ENCODE data around the gene CEMIP2.
"Not testable (repeated sequence)": the region's sequence is repeated elsewhere in the genome, so short reads cannot be mapped to it uniquely, and the experiment has no call there.

The CEMIP2 gene, protein sequence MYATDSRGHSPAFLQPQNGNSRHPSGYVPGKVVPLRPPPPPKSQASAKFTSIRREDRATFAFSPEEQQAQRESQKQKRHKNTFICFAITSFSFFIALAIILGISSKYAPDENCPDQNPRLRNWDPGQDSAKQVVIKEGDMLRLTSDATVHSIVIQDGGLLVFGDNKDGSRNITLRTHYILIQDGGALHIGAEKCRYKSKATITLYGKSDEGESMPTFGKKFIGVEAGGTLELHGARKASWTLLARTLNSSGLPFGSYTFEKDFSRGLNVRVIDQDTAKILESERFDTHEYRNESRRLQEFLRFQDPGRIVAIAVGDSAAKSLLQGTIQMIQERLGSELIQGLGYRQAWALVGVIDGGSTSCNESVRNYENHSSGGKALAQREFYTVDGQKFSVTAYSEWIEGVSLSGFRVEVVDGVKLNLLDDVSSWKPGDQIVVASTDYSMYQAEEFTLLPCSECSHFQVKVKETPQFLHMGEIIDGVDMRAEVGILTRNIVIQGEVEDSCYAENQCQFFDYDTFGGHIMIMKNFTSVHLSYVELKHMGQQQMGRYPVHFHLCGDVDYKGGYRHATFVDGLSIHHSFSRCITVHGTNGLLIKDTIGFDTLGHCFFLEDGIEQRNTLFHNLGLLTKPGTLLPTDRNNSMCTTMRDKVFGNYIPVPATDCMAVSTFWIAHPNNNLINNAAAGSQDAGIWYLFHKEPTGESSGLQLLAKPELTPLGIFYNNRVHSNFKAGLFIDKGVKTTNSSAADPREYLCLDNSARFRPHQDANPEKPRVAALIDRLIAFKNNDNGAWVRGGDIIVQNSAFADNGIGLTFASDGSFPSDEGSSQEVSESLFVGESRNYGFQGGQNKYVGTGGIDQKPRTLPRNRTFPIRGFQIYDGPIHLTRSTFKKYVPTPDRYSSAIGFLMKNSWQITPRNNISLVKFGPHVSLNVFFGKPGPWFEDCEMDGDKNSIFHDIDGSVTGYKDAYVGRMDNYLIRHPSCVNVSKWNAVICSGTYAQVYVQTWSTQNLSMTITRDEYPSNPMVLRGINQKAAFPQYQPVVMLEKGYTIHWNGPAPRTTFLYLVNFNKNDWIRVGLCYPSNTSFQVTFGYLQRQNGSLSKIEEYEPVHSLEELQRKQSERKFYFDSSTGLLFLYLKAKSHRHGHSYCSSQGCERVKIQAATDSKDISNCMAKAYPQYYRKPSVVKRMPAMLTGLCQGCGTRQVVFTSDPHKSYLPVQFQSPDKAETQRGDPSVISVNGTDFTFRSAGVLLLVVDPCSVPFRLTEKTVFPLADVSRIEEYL (N-terminal part only)

DNA sequence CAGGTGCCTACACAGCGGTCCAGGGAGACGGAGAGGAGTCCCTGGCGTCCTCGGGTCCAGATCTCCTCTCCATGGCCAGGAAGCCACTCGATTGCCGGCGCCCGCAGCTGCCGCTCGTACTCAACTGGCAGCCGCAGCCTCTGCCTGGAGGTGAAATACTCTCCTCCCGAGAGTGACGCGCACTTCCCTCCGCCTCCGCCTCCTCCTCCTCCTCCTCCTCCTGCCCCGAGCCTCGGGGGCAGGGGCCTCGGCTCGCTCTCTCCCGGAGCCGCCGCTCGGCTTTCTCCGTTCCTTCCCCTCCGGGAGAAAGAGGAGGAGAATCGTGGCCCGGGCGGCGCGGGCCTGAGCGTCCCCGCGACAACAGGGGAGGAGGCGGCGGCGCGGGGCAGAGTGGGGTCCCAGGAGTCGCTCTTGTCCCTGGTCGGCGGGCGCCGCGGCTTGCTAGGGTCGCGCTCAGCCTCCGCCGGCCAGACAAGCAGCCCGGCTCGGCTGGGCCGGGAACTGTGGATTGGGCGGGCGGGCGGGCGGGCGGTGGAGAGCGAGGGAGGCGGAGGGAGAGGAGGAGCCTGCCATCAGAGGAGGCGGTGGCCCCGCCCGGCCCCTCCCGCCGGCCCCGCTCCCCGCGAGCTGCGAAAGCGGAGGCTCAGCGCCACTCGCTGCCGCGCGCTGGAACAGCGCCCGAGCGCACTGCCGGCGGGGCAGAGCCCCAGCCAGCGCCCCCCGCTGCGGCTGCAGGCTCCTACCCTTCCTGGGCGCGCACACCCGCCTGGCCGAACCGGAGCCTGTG lies at the start of gene CEMIP2:
Gene CEMIP2, minus strand, starts transcription at position 126 of the 787 bp plus-strand sequence. CDS start 18,140 bp downstream, outside the sequence.
- DNase-seq (ENCODE audit: low spot score) = peak; percentile 94

DNA sequence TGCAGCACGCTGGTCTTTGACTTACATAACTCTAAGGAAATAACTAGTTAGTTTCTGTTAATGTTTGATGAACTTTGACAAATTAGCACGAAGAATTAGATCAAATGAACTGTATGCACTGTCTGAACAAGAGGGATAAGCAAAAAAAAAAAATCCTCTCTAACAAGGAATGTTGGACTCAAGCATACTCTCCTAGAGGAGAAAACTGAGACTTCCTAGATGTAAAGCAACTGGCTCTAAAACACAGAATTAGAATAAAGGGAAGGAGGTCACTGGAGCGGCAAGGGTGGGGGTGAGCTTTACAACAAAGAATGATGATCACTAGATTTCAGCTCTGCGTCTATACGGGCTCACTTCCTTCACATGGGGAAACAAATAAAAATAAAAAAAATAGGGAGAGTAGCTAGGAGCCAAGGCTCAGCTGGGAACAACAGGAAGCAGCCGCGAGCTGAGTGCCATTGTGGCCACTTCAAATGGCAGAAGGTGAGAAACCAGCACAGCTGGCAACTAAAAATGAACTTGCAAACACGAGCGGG lies 48.7 kb upstream of the CEMIP2 start:
- DNase-seq (ENCODE audit: low spot score) = no peak

- no peak for DNase-seq (ENCODE audit: low spot score)
Observed at GRCh38 chr9:71814815-71815214, 46.5 kb upstream of the CEMIP2 start.

- DNase-seq (ENCODE audit: low spot score) = no peak
Observed at GRCh38 chr9:71814226-71814625, 45.9 kb upstream of the CEMIP2 start.

GRCh38 chr9:71812385-71812784 lies 44.1 kb upstream of the CEMIP2 start:
- no peak for DNase-seq (ENCODE audit: low spot score)

GRCh38 chr9:71808068-71808467 lies 39.8 kb upstream of the CEMIP2 start:
- no peak for DNase-seq (ENCODE audit: low spot score)

DNA sequence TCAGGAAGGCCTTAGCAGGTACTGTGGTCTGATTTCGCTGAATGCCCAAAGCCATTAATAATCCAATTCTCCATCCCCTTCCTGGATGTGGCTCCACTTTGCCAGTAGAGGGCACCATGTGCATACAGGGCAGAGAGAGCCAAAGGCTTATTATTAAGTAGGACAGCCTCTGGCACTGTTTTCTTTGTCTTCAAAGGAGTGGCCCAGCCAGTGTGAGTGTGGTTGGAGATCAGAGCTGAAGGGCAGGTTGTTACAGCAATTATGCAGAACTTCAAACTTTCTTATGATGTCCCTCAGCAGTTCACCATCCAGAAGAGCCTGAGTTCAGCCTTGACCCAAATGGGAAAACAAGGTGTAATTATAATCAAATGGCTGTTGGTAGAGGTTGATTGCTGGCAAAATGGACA lies 38.6 kb upstream of the CEMIP2 start:
- DNase-seq (ENCODE audit: low spot score) = peak; percentile 60

DNA sequence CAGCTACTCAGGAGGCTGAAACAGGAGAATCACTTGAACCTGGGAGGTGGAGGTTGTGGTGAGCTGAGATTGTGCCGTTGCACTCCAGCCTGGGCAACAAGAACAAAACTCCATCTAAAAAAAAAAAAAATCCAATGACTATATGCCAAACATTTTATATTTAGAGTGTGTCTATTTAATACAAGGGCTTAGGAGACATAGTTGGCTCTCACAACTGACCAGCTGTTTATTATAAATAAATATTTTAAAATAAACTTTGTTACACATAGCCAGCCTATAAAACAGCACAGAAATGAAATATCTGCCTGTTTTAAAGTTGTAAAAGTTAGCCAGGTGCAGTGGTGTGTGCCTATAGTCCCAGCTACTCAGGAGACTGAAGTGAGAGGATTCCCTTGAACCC lies 36.8 kb upstream of the CEMIP2 start:
- not testable (repeated sequence) for DNase-seq (ENCODE audit: low spot score)

DNA sequence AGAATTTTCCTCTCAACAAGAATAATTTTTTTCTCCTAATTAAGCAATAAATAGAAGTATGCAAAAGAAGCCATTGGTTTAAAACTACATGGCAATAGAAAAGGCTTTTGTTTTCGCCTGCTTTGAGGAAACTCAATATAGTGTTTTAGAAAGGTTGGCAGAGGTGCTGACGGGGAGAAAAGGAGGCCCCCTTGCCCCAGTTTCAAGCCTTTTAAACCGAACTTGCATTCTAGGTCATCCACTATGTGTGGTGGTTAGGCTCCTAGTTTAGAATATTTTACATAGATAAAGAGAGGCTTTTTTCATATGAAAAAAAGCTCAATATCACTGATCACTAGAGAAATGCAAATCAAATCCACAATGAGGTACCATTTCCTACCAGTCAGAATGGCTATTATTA lies 33.5 kb upstream of the CEMIP2 start:
- no peak for DNase-seq (ENCODE audit: low spot score)

DNA sequence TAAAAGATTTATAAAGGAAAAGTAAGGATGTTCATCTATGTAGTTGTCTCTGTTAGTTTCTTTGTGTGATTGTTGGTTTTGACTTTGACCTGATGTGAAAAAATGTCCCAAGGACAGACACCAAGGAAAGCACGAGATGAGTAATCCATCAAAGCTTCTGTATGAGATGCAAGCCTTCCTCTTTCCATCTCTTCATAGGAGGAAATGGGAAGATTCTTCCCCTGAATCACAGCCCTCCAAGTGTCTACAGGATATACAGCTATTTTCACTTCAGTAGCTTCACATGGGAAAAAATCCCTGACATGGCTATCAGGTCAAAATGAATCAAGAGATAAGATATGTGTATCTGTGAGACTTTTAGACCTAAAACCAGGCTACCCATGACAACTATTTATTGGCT lies 29.0 kb upstream of the CEMIP2 start:
- DNase-seq (ENCODE audit: low spot score) = no peak

DNA sequence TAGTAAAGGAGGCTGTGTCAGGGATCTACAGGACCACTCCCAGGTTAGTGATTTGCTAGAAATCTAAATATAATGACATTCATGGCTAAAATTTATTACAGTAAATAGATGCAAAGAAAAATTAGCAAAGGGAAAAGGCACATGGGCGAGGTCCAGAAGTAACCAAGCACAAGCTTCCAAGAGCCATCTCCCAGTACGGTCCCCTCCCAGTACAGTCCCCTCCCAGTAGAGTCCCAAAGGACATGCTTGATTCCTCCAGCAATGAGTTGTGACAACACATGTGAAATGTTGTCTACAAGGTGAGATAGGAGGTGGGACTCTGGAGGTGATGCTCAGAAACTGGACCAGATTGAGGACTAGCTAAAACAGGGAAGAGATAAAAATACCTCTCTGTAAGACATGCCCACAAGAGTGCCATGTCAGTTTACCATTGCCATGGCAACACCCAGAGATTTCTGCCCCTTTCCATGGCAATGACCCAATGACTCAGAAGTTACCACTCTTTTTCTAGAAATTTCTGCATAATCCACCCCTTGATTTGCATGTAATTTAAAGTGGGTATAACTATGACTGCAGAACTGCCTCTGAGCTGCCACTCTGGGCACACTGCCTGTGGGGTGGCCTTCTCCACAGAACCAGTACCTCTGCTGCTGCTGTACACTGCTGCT lies 27.9 kb upstream of the CEMIP2 start:
- no peak for DNase-seq (ENCODE audit: low spot score)

DNA sequence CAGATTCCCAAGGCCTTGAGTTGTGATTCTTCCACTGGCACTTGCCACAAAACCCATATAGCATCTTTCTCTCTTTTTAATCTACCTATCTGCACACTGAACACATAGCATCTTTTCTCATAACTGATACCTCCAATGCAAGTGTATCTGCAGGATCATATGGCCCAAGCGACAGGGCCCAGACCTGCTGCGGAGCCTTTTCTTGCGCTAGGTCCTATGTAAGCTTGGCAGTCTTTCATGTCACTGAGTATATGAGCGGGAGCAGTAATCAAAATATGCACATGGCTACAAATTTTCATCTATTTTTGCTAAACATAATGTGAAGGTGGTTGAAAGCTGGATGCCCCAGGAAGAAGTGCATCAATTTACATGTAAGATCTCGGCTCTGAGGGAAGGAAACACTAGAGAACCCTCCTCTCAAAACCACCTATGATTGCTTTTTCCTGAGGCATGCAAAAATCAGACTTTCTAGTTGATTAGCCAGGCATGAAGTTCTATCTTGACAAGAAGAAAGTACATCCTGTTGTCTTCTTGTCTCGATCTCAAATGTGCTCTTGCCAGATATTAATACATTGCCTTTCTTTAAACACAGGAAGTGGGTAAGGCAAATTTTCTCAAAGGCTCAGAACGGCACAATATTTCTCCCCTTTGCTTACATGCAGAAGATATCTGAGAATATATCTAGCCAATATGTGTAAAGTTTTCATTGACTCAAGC lies 26.9 kb upstream of the CEMIP2 start:
- no peak for DNase-seq (ENCODE audit: low spot score)

GRCh38 chr9:71793386-71794105 lies 25.2 kb upstream of the CEMIP2 start:
- DNase-seq (ENCODE audit: low spot score) = peak; percentile 52

DNA sequence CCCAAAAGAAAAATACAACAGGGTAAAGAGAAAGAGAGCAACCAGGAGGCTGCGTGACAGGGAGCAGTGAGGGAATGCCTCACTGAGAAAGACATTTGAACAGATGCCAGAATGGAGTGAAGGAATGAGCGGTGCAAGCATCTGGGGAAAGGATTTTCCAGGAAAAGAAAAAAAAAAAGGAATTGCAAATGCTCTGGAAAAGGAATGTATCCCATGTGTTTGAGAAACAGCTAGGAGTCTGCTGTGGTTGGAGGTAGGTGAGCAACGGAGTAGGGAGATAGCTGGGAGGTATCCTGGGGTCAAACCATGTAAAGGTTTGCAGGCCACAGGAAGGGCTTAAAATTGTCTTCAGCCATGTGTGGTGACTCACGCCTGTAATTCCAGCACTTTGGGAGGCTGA lies 23.6 kb upstream of the CEMIP2 start:
- no peak for DNase-seq (ENCODE audit: low spot score)

DNA sequence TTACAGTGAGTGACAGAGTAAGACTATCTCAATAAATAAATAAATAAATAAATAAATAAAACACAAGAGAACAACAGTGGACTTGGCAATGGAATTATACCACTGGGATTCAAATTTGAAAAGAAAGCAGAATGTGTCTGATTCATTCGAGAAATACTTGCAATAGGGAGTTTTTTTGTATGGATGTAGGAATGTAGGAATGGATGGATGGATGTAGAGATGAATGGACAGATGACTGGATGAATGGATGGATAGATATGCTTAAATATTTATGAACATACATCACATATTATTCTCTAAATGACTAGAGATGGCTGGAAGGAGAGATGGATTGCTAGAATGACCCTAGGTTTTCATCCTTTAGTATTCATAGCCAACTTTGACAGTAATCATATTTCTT lies 22.0 kb upstream of the CEMIP2 start:
- no peak for DNase-seq (ENCODE audit: low spot score)

- no peak for DNase-seq (ENCODE audit: low spot score)
Observed at GRCh38 chr9:71783120-71783523, 14.8 kb upstream of the CEMIP2 start.

DNA sequence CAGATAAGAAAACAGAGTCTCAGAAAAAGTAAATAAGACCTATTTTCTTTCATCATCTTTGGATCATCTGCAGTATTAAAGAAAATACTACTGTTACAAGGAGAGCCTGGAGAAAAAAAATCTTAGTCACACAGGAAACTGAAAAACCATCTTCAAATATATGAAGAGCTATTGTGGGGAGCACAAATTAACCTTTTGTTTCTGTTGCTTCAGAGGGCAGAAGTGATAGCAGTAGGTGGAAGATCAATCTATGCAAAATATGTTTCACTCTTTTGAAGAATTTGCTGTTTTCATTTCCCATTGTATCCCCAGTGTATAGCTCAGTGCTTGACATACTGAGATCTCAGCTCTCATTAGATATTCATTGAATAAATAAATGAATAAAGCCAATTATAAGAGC lies 13.1 kb upstream of the CEMIP2 start:
- DNase-seq (ENCODE audit: low spot score) = no peak

DNA sequence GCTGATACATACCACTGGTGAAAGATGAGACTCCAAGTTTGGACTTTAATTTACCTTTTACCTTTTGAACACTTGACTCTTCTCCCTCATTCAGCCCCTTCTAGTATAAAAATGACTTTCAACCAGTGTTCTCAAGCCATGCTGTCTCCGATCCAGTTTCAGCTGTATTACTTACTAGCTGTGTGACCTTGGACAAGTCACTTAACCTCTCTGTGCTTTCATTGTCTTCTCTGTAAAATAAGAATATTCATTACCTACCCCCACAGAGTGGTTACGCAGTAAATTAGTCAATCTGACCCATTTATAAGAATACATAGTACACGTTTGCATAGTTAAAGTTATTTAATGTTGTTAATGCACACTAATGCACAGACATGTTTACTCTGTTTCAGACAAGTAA lies 12.6 kb upstream of the CEMIP2 start:
- DNase-seq (ENCODE audit: low spot score) = no peak

DNA sequence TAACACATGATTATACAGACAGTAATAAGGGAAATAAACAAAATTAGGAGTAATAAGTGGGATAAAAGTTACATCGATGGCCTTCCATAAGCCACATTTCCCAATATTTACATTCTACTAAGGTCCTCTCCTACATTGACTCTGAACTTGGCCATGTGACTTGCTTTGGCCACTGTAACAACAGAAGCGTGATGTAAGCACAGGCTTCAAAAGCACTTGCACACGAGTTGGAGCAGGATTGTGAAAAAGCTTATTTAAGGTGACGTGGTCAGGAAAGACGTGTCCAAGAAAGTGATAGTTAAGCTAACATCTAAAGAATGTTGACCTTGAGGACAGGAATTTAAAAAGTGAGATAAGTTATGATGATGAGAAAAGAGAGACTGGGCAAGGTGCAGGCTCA lies 9.8 kb upstream of the CEMIP2 start:
- DNase-seq (ENCODE audit: low spot score) = no peak

Data from ecto neural progenitor cell (in vitro differentiated cells).